DND-41 (cell line): ENCODE data around the gene PGRMC2.

Source experiments
- EZH2 ChIP-seq: IDR thresholded peaks from 3 replicates; pipeline ENCODE4 v1.6.1; 2012; ENCODE audit warnings: borderline replicate concordance, low read depth, mild to moderate bottlenecking, moderate library complexity, low read length, inconsistent platforms; ENCODE audit not compliant: severe bottlenecking
- TF ChIP-seq, protein P1 (sequence below): IDR thresholded peaks from 2 replicates; pipeline ENCODE4 v1.5.1; 2012; ENCODE audit warnings: borderline replicate concordance, low read length, moderate library complexity, mild to moderate bottlenecking; ENCODE audit not compliant: poor library complexity, severe bottlenecking; ENCODE audit errors: extremely low read depth

DNA sequence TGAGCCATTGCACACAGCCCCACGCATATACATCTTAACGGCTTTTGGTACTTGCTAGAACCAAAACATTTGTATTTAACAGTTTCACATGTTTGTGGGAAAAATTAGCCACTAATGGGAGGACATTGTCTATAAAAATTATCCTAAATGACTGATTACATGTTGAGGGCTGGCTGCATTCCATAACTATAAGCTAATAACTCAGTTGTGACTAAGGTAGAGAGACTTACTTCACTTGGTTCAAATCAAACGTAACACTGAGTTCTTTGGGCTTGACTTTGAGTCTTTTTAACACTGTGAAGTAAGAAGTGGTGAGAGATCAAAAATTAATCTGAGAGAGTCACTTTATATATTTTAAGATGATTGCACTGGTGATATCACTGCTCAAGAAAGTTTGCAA, 47.9 kb upstream of the PGRMC2 start:
- TF ChIP-seq, protein P1, sequence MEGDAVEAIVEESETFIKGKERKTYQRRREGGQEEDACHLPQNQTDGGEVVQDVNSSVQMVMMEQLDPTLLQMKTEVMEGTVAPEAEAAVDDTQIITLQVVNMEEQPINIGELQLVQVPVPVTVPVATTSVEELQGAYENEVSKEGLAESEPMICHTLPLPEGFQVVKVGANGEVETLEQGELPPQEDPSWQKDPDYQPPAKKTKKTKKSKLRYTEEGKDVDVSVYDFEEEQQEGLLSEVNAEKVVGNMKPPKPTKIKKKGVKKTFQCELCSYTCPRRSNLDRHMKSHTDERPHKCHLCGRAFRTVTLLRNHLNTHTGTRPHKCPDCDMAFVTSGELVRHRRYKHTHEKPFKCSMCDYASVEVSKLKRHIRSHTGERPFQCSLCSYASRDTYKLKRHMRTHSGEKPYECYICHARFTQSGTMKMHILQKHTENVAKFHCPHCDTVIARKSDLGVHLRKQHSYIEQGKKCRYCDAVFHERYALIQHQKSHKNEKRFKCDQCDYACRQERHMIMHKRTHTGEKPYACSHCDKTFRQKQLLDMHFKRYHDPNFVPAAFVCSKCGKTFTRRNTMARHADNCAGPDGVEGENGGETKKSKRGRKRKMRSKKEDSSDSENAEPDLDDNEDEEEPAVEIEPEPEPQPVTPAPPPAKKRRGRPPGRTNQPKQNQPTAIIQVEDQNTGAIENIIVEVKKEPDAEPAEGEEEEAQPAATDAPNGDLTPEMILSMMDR: no peak
- TF ChIP-seq EZH2: no peak
